OCI-LY3 (cell line): ENCODE data around the gene CCDC74B.
"Not testable (repeated sequence)": the region's sequence is repeated elsewhere in the genome, so short reads cannot be mapped to it uniquely, and the experiment has no call there.

Experiments
- H2AFZ ChIP-seq: fragments of 200-600, 300-600 bp; shearing (Covaris generic); 2 replicates; pipeline ENCODE4 v1.6.0; 2014; ENCODE audit warnings: antibody characterized with exemption, low read depth, low read length
- H3K27ac ChIP-seq: fragments of 200-600, 300-600 bp; sonication (generic); 2 replicates; pipeline ENCODE4 v1.5.1; 2014; ENCODE audit warnings: mild to moderate bottlenecking, low read length, moderate library complexity, mixed read lengths
- H3K27me3 ChIP-seq: fragments of 200-600, 300-600 bp; sonication (generic); 2 replicates; pipeline ENCODE4 v1.6.1; 2014; ENCODE audit warnings: low read depth, low read length, mixed read lengths
- H3K36me3 ChIP-seq: fragments of 200-600, 300-600 bp; sonication (generic); replicated peaks from 2 replicates; pipeline ENCODE3; 2014; ENCODE audit warnings: low read depth, low read length, mixed read lengths
- H3K4me1 ChIP-seq: fragments of 300-600, 200-600 bp; sonication (generic); 2 replicates; pipeline ENCODE4 v1.6.1; 2014; ENCODE audit warnings: low read length, mixed read lengths
- H3K4me2 ChIP-seq: fragments of 200-600, 300-600 bp; sonication (generic); 2 replicates; pipeline ENCODE4 v1.6.1; 2014; ENCODE audit warnings: low read length, mixed read lengths
- H3K4me3 ChIP-seq: fragments of 300-600, 200-600 bp; sonication (generic); 2 replicates; pipeline ENCODE4 v1.5.1; 2014; ENCODE audit warnings: antibody characterized with exemption, mild to moderate bottlenecking, low read length, moderate library complexity
- H3K79me2 ChIP-seq: fragments of 300-600, 200-600 bp; shearing (Covaris generic); 2 replicates; pipeline ENCODE4 v1.6.1; 2014; ENCODE audit warnings: mild to moderate bottlenecking, low read length, mixed read lengths
- H3K9ac ChIP-seq: fragments of 300-600, 200-600 bp; shearing (Covaris generic); 2 replicates; pipeline ENCODE4 v1.6.0; 2014; ENCODE audit warnings: mild to moderate bottlenecking, low read length, moderate library complexity
- H3K9me3 ChIP-seq: fragments of 200-600, 300-600 bp; shearing (Covaris generic); 2 replicates; pipeline ENCODE4 v1.6.1; 2014; ENCODE audit warnings: low read length, mixed read lengths; ENCODE audit not compliant: insufficient read depth
- H4K20me1 ChIP-seq: fragments of 200-600, 300-600 bp; sonication (generic); 2 replicates; pipeline ENCODE4 v1.6.1; 2016; ENCODE audit warnings: low read length, mixed read lengths; ENCODE audit not compliant: insufficient read depth
- EZH2phosphoT487 ChIP-seq: fragments of 200-600 bp; shearing (Covaris generic); IDR thresholded peaks from 2 replicates; pipeline ENCODE4 v1.6.1; 2018; ENCODE audit warnings: antibody characterized with exemption, mixed run types, low read depth
- TF ChIP-seq, protein P1 (sequence below): fragments of 200-600, 300-600 bp; sonication (generic); IDR thresholded peaks from 2 replicates; pipeline ENCODE4 v1.5.1; 2014; ENCODE audit warnings: antibody characterized with exemption, low read length, low read depth

CCDC74B gene

GRCh38 chr2:130139331-130140280 lies 5.3 kb downstream of the CCDC74B start:
- H3K79me2 ChIP-seq, H3K4me2 ChIP-seq, H3K36me3 ChIP-seq: not testable (repeated sequence)

GRCh38 chr2:130138841-130139251 lies 6.1 kb downstream of the CCDC74B start:
- H3K9ac ChIP-seq = not testable (repeated sequence)

More at GRCh38 chr2:130139331-130140280, 5.3 kb downstream of the CCDC74B start:
- not testable (repeated sequence) for H3K9me3 ChIP-seq, H3K27ac ChIP-seq, H3K4me1 ChIP-seq, H3K9ac ChIP-seq, H3K27me3 ChIP-seq, H3K4me3 ChIP-seq, H2AFZ ChIP-seq, H4K20me1 ChIP-seq

GRCh38 chr2:130138326-130138725 lies 6.6 kb downstream of the CCDC74B start:
- H3K4me1 ChIP-seq, H3K27me3 ChIP-seq, H3K27ac ChIP-seq, H3K36me3 ChIP-seq, H3K4me3 ChIP-seq, H3K9ac ChIP-seq, H4K20me1 ChIP-seq, H3K9me3 ChIP-seq, H3K4me2 ChIP-seq, H3K79me2 ChIP-seq, H2AFZ ChIP-seq: not testable (repeated sequence)

More at GRCh38 chr2:130138841-130139251, 6.1 kb downstream of the CCDC74B start:
- H3K36me3 ChIP-seq, H3K4me3 ChIP-seq, H3K27me3 ChIP-seq, H4K20me1 ChIP-seq, H3K79me2 ChIP-seq, H3K27ac ChIP-seq, H2AFZ ChIP-seq, H3K4me1 ChIP-seq, H3K9me3 ChIP-seq, H3K4me2 ChIP-seq: not testable (repeated sequence)

DNA sequence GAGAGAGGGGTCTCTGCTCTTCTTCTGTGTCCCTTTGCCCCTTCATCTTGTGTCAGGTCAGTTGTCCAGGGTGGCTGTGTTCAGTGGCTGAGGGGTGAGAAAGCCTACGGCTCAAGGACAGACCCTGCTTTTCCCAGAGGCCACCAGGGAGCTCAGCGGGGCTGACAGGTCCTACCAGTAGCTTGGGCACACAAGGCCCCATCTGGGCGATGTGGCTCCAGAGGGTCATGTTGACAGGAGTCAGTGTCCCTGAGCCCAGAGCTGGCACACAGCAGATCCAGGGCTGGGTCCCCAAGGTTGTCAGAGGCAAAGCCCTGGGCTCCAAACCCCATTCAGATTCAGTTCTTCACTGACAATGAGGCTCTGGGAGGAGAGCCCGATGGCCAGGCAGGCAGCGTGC lies 7.8 kb downstream of the CCDC74B start:
- H3K4me3 ChIP-seq, H3K36me3 ChIP-seq, H3K4me1 ChIP-seq, H4K20me1 ChIP-seq, H3K79me2 ChIP-seq, H2AFZ ChIP-seq, H3K27me3 ChIP-seq, H3K27ac ChIP-seq, H3K4me2 ChIP-seq, H3K9ac ChIP-seq, H3K9me3 ChIP-seq: not testable (repeated sequence)

GRCh38 chr2:130136546-130136945 lies 8.4 kb downstream of the CCDC74B start:
- not testable (repeated sequence) for H3K27me3 ChIP-seq, H3K79me2 ChIP-seq, H3K4me2 ChIP-seq, H3K36me3 ChIP-seq, H4K20me1 ChIP-seq, H3K27ac ChIP-seq, H2AFZ ChIP-seq, H3K4me1 ChIP-seq, H3K9me3 ChIP-seq, H3K4me3 ChIP-seq, H3K9ac ChIP-seq

GRCh38 chr2:130135692-130136541 lies 9.0 kb downstream of the CCDC74B start:
- Histone ChIP-seq H3K9me3 (no peaks in the 10 kb centered on the region), H3K79me2 (no peaks in the 10 kb centered on the region), H3K4me2 (no peak overlapping the region), H3K27ac (no peak overlapping the region), H3K9ac (no peak overlapping the region), H3K27me3 (no peaks in the 10 kb centered on the region), H2AFZ (no peak overlapping the region), H3K36me3 (no peaks in the 10 kb centered on the region), H4K20me1 (no peaks in the 10 kb centered on the region), H3K4me3 (no peak overlapping the region), H3K4me1 (no peaks in the 10 kb centered on the region)
- TF ChIP-seq, protein P1, sequence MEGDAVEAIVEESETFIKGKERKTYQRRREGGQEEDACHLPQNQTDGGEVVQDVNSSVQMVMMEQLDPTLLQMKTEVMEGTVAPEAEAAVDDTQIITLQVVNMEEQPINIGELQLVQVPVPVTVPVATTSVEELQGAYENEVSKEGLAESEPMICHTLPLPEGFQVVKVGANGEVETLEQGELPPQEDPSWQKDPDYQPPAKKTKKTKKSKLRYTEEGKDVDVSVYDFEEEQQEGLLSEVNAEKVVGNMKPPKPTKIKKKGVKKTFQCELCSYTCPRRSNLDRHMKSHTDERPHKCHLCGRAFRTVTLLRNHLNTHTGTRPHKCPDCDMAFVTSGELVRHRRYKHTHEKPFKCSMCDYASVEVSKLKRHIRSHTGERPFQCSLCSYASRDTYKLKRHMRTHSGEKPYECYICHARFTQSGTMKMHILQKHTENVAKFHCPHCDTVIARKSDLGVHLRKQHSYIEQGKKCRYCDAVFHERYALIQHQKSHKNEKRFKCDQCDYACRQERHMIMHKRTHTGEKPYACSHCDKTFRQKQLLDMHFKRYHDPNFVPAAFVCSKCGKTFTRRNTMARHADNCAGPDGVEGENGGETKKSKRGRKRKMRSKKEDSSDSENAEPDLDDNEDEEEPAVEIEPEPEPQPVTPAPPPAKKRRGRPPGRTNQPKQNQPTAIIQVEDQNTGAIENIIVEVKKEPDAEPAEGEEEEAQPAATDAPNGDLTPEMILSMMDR = no peak
- no peak for TF ChIP-seq EZH2phosphoT487

DNA sequence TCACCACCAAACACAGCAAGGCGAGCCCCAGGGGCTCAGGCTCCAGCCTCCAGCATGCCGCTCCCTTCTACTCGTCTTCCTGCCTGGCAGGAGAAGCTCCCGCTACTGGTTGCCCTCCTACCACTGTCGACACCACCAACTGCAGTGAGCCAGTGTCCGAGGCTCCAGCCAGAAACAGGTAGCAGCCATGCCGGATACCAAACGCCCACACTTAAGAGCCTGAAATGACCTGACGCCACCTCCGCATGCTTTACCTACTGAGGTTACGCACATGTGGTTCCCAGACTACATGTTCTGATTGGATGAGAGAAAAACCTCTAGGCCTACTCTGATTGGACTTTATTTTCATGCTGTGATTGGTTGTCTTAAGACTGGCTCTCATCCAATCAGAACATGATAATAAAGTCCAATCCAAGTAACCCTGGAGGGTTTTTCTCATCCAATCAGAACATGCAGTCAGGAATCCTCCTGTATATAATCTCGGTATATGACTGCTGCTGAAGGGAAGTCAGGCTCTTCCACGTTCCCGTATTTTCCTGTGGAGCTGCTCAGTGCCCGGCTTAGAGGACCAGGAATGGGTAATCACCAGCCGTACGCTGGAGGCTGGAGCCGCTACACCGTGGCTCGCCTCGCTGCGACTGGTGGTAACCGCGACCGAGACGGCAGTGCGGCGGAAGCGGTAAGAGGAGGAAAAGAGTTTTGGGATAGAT lies 15.6 kb downstream of the CCDC74B start, which contains the start of gene POTEF:
POTEF (minus strand) TSS at position 103 of the 710 bp plus-strand sequence. CDS start 8,707 bp downstream, outside the sequence.
- not testable (repeated sequence) for H3K36me3 ChIP-seq, H3K27me3 ChIP-seq, H3K9me3 ChIP-seq, H3K4me2 ChIP-seq, H3K79me2 ChIP-seq, H3K9ac ChIP-seq, H4K20me1 ChIP-seq, H3K4me1 ChIP-seq, H2AFZ ChIP-seq, H3K4me3 ChIP-seq, H3K27ac ChIP-seq

- not testable (repeated sequence) for H3K79me2 ChIP-seq, H2AFZ ChIP-seq, H3K9me3 ChIP-seq, H3K4me3 ChIP-seq, H3K27ac ChIP-seq, H3K36me3 ChIP-seq, H3K4me2 ChIP-seq, H3K4me1 ChIP-seq, H4K20me1 ChIP-seq, H3K9ac ChIP-seq, H3K27me3 ChIP-seq
Measured at GRCh38 chr2:130128464-130128863, 16.4 kb downstream of the CCDC74B start.
